Nephron progenitor cell (in vitro differentiated cells): ENCODE data around the gene AGAP1.

ENCODE experiments used
- DNase-seq: peaks from one replicate; pipeline ENCODE4 v3.0.0; 2021
- H3K27ac Mint-ChIP-seq: 2 replicates; pipeline ENCODE4 v1.8.0; 2021; ENCODE audit warnings: mild to moderate bottlenecking, moderate library complexity, mixed read lengths
- H3K27me3 Mint-ChIP-seq: 2 replicates; pipeline ENCODE4 v1.8.0; 2021; ENCODE audit warnings: mild to moderate bottlenecking, low read depth, mixed read lengths; ENCODE audit not compliant: poor library complexity
- H3K36me3 Mint-ChIP-seq: 2 replicates; pipeline ENCODE4 v1.8.0; 2021; ENCODE audit warnings: low read depth, mixed read lengths
- H3K4me1 Mint-ChIP-seq: 2 replicates; pipeline ENCODE4 v1.8.0; 2021; ENCODE audit warnings: mixed read lengths
- H3K4me3 Mint-ChIP-seq: 2 replicates; pipeline ENCODE4 v1.8.0; 2021; ENCODE audit warnings: mild to moderate bottlenecking, moderate library complexity, mixed read lengths
- H3K9me3 Mint-ChIP-seq: 2 replicates; pipeline ENCODE4 v1.8.0; 2021; ENCODE audit warnings: mild to moderate bottlenecking, moderate library complexity, mixed read lengths
- CTCF ChIP-seq: fragments of 200-600 bp; sonication (generic); IDR thresholded peaks from 2 replicates; pipeline ENCODE4 v1.5.0; 2021; ENCODE audit warnings: antibody characterized with exemption

The AGAP1 gene

GRCh38 chr2:236022128-236022527 lies 528.3 kb downstream of the AGAP1 start:
- DNase-seq: no peak
- H3K27ac Mint-ChIP-seq: no peak overlapping the region
- H3K27me3 Mint-ChIP-seq: peaks cover 2% of the 10 kb centered on the region
- no peaks in the 10 kb centered on the region for H3K9me3 Mint-ChIP-seq
- TF ChIP-seq CTCF: no peak
- H3K4me3 Mint-ChIP-seq: no peak overlapping the region
- H3K36me3 Mint-ChIP-seq: peaks cover 16% of the 10 kb centered on the region
- H3K4me1 Mint-ChIP-seq: peaks cover 13% of the 10 kb centered on the region

GRCh38 chr2:236025892-236026291 lies 532.0 kb downstream of the AGAP1 start:
- no peak for DNase-seq
- peaks cover 6% of the 10 kb centered on the region for H3K27me3 Mint-ChIP-seq
- H3K27ac Mint-ChIP-seq: no peak overlapping the region
- peaks cover 7% of the 10 kb centered on the region for H3K4me1 Mint-ChIP-seq
- no peak overlapping the region for H3K4me3 Mint-ChIP-seq
- peaks cover 24% of the 10 kb centered on the region for H3K36me3 Mint-ChIP-seq
- H3K9me3 Mint-ChIP-seq: peaks cover 18% of the 10 kb centered on the region
- TF ChIP-seq CTCF: no peak

- peaks cover 18% of the 10 kb centered on the region for H3K9me3 Mint-ChIP-seq
- TF ChIP-seq CTCF: no peak
- H3K4me1 Mint-ChIP-seq: peaks cover 7% of the 10 kb centered on the region
- no peak for DNase-seq
- H3K36me3 Mint-ChIP-seq: peaks cover 28% of the 10 kb centered on the region
- H3K4me3 Mint-ChIP-seq: no peak overlapping the region
- H3K27me3 Mint-ChIP-seq: peaks cover 6% of the 10 kb centered on the region
- no peak overlapping the region for H3K27ac Mint-ChIP-seq
Measured at GRCh38 chr2:236026841-236027240, 533.0 kb downstream of the AGAP1 start.

DNA sequence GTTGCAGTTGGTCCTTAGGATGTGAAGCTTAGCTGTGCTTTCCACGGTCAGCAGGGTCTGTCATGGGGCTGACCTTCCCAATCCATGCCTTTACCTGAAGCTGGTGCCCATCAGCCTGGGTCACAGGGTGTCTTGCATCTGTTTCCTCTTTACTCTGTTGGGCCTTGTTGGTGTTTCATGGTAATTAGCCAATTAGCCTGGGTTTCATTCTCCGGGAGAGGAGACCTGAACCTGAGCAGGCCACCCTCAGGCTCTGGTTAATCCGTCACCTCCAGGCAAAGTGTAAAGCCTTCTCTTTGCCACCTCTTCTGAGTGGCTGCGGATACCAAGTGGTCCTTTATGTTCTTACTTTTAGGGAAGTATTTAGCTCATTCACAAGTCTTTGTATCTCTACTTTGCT lies 534.2 kb downstream of the AGAP1 start:
- peaks cover 28% of the 10 kb centered on the region for H3K36me3 Mint-ChIP-seq
- no peak overlapping the region for H3K4me3 Mint-ChIP-seq
- peaks cover 18% of the 10 kb centered on the region for H3K9me3 Mint-ChIP-seq
- no peak for TF ChIP-seq CTCF
- no peak for DNase-seq
- H3K4me1 Mint-ChIP-seq: peaks cover 7% of the 10 kb centered on the region
- no peak overlapping the region for H3K27ac Mint-ChIP-seq
- H3K27me3 Mint-ChIP-seq: peaks cover 6% of the 10 kb centered on the region

DNA sequence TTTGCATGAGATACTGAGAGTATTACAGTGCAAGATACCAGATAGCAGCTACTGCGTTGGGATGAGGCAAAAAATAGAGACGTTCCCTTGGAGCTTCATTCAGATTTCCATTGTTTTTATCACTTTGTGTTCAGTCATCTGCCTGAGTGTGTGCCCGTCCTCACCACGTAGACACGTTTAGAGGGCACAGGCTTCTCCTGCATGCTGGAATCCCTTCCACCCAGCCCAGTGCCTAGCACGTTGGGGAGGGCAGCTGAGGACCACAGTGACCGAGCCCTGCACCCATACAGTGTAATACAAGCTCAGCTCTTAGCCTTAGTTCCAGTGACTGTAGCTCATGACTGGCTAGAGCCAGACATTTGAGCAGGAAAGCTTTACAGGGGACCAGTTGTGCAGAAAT lies 539.6 kb downstream of the AGAP1 start:
- H3K27me3 Mint-ChIP-seq: peaks cover 6% of the 10 kb centered on the region
- H3K27ac Mint-ChIP-seq: no peak overlapping the region
- no peak for DNase-seq
- H3K36me3 Mint-ChIP-seq: peaks cover 34% of the 10 kb centered on the region
- peaks cover 18% of the 10 kb centered on the region for H3K9me3 Mint-ChIP-seq
- H3K4me3 Mint-ChIP-seq: no peak overlapping the region
- no peak for TF ChIP-seq CTCF
- H3K4me1 Mint-ChIP-seq: no peaks in the 10 kb centered on the region

GRCh38 chr2:236034974-236035373 lies 541.1 kb downstream of the AGAP1 start:
- DNase-seq: no peak
- H3K36me3 Mint-ChIP-seq: peaks cover 28% of the 10 kb centered on the region
- peaks cover 5% of the 10 kb centered on the region for H3K27me3 Mint-ChIP-seq
- no peak for TF ChIP-seq CTCF
- no peaks in the 10 kb centered on the region for H3K4me1 Mint-ChIP-seq
- H3K4me3 Mint-ChIP-seq: no peak overlapping the region
- H3K9me3 Mint-ChIP-seq: peaks cover 9% of the 10 kb centered on the region
- H3K27ac Mint-ChIP-seq: peak overlapping the region; percentile 46
